ENCODE data around the gene MORC1.

Gene MORC1

GRCh38 chr3:109025896-109026295 is 92.0 kb downstream of the MORC1 start:
- no peak for DNase-seq

GRCh38 chr3:109023656-109024254 is 94.2 kb downstream of the MORC1 start:
- peak; percentile 56 for DNase-seq

- no peak for DNase-seq
These were observed 94.8 kb downstream of the MORC1 start for GRCh38 chr3:109023167-109023566.

- no peak for DNase-seq
These were observed 96.4 kb downstream of the MORC1 start for GRCh38 chr3:109021556-109021955.

- DNase-seq: no peak
These were observed 99.1 kb downstream of the MORC1 start for GRCh38 chr3:109018828-109019227.

GRCh38 chr3:109005443-109005842 is 112.5 kb downstream of the MORC1 start:
- DNase-seq: no peak

- DNase-seq: no peak
These were observed 119.5 kb downstream of the MORC1 start for GRCh38 chr3:108998436-108998835.

- DNase-seq: no peak
These were observed 132.1 kb downstream of the MORC1 start for GRCh38 chr3:108985844-108986243.

GRCh38 chr3:108983051-108983450 is 134.9 kb downstream of the MORC1 start:
- no peak for DNase-seq

GRCh38 chr3:108976058-108976457 is 141.9 kb downstream of the MORC1 start:
- DNase-seq: no peak

GRCh38 chr3:108973019-108973418 is 144.9 kb downstream of the MORC1 start:
- DNase-seq: no peak

- DNase-seq: no peak
These were observed 145.5 kb downstream of the MORC1 start for GRCh38 chr3:108972482-108972881.

GRCh38 chr3:108970561-108970960 is 147.4 kb downstream of the MORC1 start:
- DNase-seq: no peak

GRCh38 chr3:108966773-108967172 is 151.2 kb downstream of the MORC1 start:
- no peak for DNase-seq

- no peak for DNase-seq
These were observed 158.9 kb downstream of the MORC1 start for GRCh38 chr3:108959017-108959416.

- DNase-seq: no peak
These were observed 164.2 kb downstream of the MORC1 start, which contains the start of gene GUCA1C for GRCh38 chr3:108953700-108954099. GUCA1C (minus strand) TSS chr3:108953879; CDS start chr3:108953762, 117 bp downstream.

GRCh38 chr3:108953210-108953609 is 164.7 kb downstream of the MORC1 start:
- no peak for DNase-seq

- no peak for DNase-seq
These were observed 166.0 kb downstream of the MORC1 start for GRCh38 chr3:108951820-108952501.

- no peak for DNase-seq
These were observed 170.1 kb downstream of the MORC1 start for GRCh38 chr3:108947855-108948254.

- no peak for DNase-seq
These were observed 171.3 kb downstream of the MORC1 start for GRCh38 chr3:108946292-108947285.

- DNase-seq: no peak
These were observed 177.2 kb downstream of the MORC1 start for GRCh38 chr3:108940568-108941263.

GRCh38 chr3:108940166-108940565 is 177.8 kb downstream of the MORC1 start:
- DNase-seq: no peak

Data from stimulated activated CD4-positive, alpha-beta T cell treated with anti-CD3 and anti-CD28 coated beads, Interleukin-15, amount 100 ng/mL, for 24 hours (primary cell).